GM18951 (cell line): Measurements from ENCODE around the gene GHRHR.

Source experiments
- POLR2A ChIP-seq: IDR thresholded peaks from 4 replicates; pipeline ENCODE4 v1.6.1; 2011; ENCODE audit warnings: mild to moderate bottlenecking; ENCODE audit not compliant: insufficient read length, insufficient read depth; ENCODE audit errors: extremely low read depth
- in situ Hi-C: fragments of 300-500 bp; cut with MboI; formaldehyde crosslinking; loops from one replicate; pipeline ENCODE4 v1.12.0; 2022; ENCODE audit warnings: low sequenced_read_pairs, mixed read lengths, inconsistent platforms; ENCODE audit not compliant: unreplicated experiment

The GHRHR gene

DNA sequence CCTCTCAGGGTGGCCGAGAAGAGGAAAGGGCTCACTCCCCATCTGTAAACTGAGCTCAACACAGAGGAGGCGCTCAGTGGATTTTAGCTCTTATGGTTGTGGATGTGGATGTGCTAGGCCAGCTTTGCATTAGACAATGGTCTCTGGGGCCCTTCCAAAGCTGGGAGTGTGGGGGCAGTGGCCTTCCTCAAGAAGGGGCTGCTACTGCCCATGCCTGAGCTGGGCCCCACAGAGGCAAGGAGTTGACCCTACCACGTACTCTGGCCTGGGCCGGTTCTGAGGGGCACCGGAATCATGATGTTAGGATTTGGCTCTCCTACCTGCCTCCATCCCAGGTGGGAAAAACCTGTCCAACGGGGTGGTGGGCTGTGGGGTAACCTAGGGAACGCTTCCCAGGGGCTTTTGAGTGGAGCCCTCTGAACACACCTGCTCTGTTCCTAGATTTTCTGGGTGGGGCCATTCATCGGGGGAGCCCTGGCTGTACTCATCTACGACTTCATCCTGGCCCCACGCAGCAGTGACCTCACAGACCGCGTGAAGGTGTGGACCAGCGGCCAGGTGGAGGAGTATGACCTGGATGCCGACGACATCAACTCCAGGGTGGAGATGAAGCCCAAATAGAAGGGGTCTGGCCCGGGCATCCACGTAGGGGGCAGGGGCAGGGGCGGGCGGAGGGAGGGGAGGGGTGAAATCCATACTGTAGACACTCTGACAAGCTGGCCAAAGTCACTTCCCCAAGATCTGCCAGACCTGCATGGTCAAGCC, 40.6 kb upstream of the GHRHR start:
- TF ChIP-seq POLR2A: no peak
- in situ Hi-C loops: no loop called here

DNA sequence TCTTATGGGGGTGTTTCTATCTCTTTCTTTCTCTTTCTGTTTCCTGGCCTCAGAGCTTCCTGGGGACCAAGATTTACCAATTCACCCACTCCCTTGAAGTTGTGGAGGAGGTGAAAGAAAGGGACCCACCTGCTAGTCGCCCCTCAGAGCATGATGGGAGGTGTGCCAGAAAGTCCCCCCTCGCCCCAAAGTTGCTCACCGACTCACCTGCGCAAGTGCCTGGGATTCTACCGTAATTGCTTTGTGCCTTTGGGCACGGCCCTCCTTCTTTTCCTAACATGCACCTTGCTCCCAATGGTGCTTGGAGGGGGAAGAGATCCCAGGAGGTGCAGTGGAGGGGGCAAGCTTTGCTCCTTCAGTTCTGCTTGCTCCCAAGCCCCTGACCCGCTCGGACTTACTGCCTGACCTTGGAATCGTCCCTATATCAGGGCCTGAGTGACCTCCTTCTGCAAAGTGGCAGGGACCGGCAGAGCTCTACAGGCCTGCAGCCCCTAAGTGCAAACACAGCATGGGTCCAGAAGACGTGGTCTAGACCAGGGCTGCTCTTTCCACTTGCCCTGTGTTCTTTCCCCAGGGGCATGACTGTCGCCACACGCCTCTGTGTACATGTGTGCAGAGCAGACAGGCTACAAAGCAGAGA, 39.9 kb upstream of the GHRHR start:
- in situ Hi-C loops: no loop called here
- no peak for TF ChIP-seq POLR2A

DNA sequence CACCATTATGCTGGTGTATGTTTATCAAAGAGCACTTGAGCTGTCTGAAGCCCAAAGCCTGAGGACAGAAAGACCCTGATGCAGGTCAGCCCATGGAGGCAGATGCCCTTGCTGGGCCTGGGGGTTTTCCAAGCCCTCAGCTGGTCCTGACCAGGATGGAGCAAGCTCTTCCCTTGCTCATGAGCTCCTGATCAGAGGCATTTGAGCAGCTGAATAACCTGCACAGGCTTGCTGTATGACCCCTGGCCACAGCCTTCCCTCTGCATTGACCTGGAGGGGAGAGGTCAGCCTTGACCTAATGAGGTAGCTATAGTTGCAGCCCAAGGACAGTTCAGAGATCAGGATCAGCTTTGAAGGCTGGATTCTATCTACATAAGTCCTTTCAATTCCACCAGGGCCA, 39.1 kb upstream of the GHRHR start:
- in situ Hi-C loops: no loop called here
- TF ChIP-seq POLR2A: no peak

DNA sequence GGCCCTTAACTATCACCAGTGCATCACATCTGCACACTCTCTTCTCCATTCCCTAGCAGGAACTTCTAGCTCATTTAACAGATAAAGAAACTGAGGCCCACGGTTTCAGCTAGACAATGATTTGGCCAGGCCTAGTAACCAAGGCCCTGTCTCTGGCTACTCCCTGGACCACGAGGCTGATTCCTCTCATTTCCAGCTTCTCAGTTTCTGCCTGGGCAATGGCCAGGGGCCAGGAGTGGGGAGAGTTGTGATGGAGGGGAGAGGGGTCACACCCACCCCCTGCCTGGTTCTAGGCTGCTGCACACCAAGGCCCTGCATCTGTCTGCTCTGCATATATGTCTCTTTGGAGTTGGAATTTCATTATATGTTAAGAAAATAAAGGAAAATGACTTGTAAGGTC, 38.6 kb upstream of the GHRHR start:
- in situ Hi-C loops: no loop called here
- TF ChIP-seq POLR2A: no peak

DNA sequence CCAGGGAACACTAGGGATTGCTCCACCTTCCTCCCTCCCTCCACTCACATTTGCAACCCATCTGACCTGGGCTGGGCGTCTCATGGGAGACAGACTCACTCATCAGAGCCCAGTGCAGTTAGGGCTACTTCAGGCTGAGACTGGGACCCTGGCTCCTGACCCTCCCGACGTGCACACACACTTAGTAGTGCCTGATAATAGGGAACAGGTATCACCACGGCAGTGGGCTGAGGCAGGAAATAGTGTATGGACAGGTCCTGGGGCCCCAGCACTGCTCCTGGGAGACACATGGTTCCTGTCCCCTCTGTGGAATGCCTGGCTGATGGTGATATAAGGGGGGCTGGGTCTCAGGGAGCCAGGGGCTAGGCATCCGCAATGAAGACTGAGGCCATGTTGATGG, 37.8 kb upstream of the GHRHR start:
- no peak for TF ChIP-seq POLR2A
- in situ Hi-C loops: no loop called here

DNA sequence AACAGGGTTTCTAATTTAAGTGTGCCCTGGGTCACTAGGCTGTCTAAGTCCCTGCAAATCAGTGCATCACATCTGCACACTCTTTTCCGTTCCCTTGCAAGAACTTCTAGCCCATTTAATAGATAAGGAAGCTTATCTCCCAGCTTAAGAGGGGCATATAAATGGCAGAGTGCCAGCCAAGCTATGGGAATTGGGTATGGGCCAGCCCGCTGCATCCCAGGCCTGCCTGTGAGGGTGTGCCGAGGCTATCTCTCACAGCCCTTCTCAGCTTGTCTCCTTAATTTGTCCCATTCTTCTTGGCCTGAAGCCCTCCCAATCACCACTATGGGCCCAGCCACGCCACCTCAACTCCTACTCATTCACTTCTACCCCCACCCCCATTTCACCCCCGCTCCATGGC, 37.4 kb upstream of the GHRHR start:
- in situ Hi-C loops: no loop called here
- TF ChIP-seq POLR2A: no peak

DNA sequence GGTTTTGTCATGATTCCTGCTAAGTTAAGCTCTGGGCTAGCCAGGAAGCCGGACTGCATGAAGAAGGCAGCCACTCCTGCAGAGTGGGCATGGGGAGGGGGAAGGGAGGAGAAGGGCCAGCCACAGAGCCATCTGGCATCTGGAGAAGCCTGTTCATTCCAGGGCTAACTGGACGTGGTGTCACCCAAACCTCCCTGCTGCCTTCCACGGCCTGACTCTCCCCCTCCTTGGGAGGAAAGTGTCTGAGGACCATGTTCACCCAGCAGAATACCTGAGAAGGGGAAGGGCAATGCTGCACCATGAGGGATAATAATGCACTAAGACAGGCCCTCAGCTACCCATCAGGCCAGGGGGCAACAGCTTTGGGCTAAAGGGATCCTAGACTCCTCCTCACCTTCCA, 36.7 kb upstream of the GHRHR start:
- in situ Hi-C loops: no loop called here
- no peak for TF ChIP-seq POLR2A

DNA sequence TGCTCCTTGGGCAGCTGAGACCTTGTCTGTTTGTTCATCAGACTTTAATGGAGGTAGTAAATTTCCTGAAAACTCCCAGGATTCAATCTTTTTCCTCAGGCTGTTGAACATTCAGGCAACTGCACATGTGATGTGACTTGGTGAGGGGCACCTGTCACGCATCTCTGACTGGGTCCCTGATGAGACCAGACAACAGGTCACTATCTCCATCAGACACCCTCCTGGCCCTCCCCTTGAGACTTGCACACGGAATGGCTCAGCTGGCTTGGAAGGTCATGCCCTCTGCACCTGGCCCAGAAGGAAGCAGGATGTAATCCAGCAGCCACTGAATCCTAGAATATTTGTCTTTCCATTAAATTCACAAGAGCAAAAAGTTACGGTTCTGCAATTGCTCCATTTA, 36.2 kb upstream of the GHRHR start:
- in situ Hi-C loops: no loop called here
- no peak for TF ChIP-seq POLR2A

DNA sequence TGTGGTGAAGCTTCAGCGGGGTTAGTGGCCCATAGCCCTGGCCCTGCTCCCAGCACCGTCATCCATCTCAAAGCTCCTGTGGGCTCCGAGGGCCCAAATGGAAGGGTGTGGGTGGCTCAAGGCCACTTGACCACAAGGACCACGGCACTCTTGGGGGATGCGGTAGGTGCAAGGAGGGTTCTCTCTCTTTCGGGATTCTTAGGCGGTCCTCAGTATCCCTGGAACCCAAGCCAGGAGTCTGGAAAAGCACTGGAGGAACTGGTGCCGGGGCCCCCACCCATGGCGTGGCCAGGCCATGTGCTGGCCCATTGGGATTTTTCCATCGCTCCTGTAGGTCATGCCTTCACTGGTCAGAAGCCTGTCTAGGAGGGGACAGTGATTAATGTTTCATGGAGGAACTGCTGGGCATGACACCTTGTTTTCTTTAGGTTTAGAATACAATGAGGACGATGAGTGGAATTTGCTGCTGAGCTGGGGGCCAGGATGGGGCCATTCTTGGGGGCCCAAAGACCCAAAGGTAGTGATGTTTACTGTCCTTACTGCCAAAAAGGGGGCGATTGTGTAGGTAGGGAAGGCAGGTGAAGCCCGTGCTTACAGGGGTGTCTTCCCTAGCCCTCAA, 35.4 kb upstream of the GHRHR start:
- TF ChIP-seq POLR2A: no peak
- in situ Hi-C loops: no loop called here

DNA sequence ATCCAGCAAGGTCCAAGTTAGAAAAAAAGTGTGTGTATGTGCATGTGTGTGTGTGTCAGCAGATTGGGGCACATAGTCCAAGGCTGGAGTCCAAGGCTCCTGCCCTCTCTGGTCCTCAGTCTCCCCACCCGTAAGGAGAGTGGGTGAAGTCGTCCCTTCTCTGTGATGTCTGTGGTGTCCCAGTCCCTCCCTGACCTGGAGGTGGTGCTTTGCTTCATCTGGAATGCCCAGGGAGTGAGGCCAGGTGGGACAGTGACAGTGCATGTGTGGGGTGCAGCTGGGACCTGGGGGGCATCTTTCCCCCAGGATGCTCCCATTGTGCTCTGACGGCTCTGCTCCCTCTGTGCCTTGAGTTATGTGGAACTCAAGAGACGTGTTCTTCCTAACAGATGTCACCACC, 34.1 kb upstream of the GHRHR start:
- in situ Hi-C loops: no loop called here
- TF ChIP-seq POLR2A: no peak

DNA sequence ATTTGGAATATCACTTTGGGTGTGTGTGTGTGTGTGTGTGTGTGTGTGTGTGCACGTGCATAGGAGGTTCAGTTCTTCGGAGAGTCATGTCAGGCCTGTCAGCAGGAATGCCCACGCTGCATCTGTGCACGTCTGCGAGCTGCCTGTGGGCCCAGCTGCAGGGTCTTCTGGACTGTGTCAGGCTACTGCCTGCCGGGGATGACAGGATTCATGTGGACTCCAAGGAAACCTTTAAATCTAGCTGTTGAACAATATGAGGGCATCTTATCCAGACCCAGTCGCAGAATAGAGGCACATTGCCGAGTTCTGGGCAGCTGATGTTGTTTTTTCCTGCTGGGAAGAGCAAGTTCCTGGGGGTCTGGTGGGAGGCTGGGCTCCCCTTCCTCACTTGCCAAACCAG, 33.1 kb upstream of the GHRHR start:
- no peak for TF ChIP-seq POLR2A
- in situ Hi-C loops: no loop called here

DNA sequence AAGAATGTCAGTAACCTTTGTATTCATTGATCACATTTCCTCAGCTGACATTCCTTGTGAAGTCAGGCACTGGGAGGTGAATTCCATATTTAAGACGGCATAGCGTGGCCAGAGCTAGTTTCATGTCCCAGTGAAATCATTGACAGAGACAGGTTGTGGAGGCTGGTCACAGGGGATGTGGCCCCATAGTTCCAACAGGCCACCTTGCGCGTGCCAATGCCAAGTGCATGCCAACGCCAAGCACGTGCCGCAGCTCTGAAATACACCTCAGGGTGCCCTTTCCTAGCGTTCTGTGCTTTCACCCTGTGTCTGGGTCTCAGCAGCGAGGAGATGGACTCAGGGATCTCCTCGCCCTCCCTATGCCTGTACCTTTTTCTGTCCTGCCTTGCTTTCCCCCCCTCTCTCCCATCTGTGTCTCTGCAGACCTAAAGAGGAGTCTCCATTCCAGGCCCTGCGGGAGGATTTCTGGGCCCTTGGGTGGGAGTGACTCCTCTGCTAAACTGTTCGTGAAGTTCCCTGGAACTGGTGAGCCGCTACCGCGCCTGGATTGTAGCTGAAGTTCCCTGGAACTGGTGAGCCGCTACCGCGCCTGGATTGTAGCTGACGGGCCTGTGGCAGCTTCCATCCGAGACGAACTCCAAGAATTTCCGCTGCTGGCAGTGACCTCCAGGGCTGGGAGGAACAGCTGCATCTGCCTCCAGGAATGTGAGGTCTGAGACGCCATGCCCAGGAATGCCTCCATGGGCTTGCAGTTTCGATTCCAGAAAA, 32.4 kb upstream of the GHRHR start:
- in situ Hi-C loops: no loop called here

DNA sequence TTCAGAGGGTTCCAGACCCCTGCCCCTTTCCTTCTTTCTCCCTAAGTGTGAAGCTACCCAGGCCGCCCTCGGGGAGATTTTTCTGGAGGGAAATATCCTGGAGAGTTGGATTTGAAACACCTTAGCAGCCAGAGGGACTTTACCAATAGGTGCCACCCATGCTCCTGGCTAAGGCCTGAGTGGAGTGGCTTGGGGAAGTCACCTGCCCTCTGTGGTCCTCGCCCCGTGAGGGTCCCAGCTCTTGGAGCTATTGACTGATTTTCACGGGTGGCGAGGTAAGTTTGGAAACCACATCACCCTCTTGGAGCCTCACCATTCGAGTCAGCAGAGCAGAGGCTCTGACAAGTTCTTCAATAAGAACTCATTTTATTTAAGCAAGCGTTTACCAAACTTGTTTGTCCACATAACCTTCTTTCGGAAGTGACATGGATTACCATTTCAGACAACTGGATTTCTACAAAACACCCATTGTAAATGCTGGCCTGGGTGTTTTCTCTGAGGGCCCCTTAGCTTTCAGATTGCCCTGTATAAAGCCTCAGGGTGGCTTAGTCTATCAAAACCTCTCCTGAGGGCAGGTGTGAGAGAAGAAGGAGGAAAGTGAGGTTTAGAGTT, 31.7 kb upstream of the GHRHR start:
- TF ChIP-seq POLR2A: no peak
- in situ Hi-C loops: no loop called here

More for the DNA sequence above, 32.4 kb upstream of the GHRHR start:
- TF ChIP-seq POLR2A: no peak
